Epithelial cell of proximal tubule (primary cell): ENCODE data around the gene COL20A1. TPM values are rescaled to one million over a fixed set of nuclear protein-coding genes. Genes with fewer than 3 reads are reported as not detected.
"Not testable (repeated sequence)": the region's sequence is repeated elsewhere in the genome, so short reads cannot be mapped to it uniquely, and the experiment has no call there.

ENCODE experiments used
- DNase-seq: peaks from one replicate; pipeline ENCODE4 v3.0.0-alpha.2; 2011; ENCODE audit warnings: low read depth
- H3K4me3 ChIP-seq: 2 replicates; pipeline ENCODE4 v1.5.1; 2011; ENCODE audit warnings: low read depth, mild to moderate bottlenecking, low read length
- CTCF ChIP-seq: conservative IDR thresholded peaks from 2 replicates; pipeline ENCODE4 v1.5.1; 2012; ENCODE audit warnings: low read depth, mild to moderate bottlenecking, low read length
- total RNA-seq: library from RNA; depleted of rRNA; stranded (reverse); fragments of >200 nt; gene quantifications from 2 replicates; pipeline ENCODE4 v1.2.3, GENCODE V29; 2015

COL20A1 gene
- total RNA-seq, 1 donor from 2014 or later, result not detected

- DNase-seq, result no peak
- no peak overlapping the region for H3K4me3 ChIP-seq
- TF ChIP-seq CTCF, result no peak
Measured at GRCh38 chr20:63249891-63250290, 43.1 kb upstream of the COL20A1 start.

GRCh38 chr20:63251350-63251749 lies 41.6 kb upstream of the COL20A1 start:
- peak; percentile 45 for TF ChIP-seq CTCF
- not testable (repeated sequence) for H3K4me3 ChIP-seq, DNase-seq

GRCh38 chr20:63252284-63252711 lies 40.7 kb upstream of the COL20A1 start:
- H3K4me3 ChIP-seq, result no peak overlapping the region
- no peak for DNase-seq
- no peak for TF ChIP-seq CTCF

- H3K4me3 ChIP-seq, result no peak overlapping the region
- no peak for DNase-seq
- no peak for TF ChIP-seq CTCF
Measured at GRCh38 chr20:63253065-63253437, 39.9 kb upstream of the COL20A1 start.

- peak overlapping the region; percentile 0 for H3K4me3 ChIP-seq
- TF ChIP-seq CTCF, result no peak
- no peak for DNase-seq
Measured at GRCh38 chr20:63253438-63254231, 39.4 kb upstream of the COL20A1 start.

GRCh38 chr20:63254232-63254605 lies 38.8 kb upstream of the COL20A1 start, which contains the start of gene NKAIN4:
Gene NKAIN4 (minus strand): TSS chr20:63254463. CDS start chr20:63254450, 13 bp downstream.
- H3K4me3 ChIP-seq, result peak within 1 kb of the TSS; percentile 0
- TF ChIP-seq CTCF, result no peak
- no peak for DNase-seq
